Ishikawa (cell line): Measurements from ENCODE around the gene PMFBP1.

Experiments used
- CEBPB ChIP-seq: IDR thresholded peaks from 2 replicates; pipeline ENCODE4 v1.6.1; 2012
- EGR1 ChIP-seq: IDR thresholded peaks from 2 replicates; pipeline ENCODE4 v1.6.1; 2012
- EP300 ChIP-seq: IDR thresholded peaks from 2 replicates; pipeline ENCODE4 v1.6.1; 2012; ENCODE audit warnings: borderline replicate concordance
- FOXM1 ChIP-seq: IDR thresholded peaks from 2 replicates; pipeline ENCODE4 v1.6.1; 2012; ENCODE audit warnings: low read depth, borderline replicate concordance
- TAF1 ChIP-seq: IDR thresholded peaks from 2 replicates; pipeline ENCODE4 v1.6.1; 2012; ENCODE audit warnings: low read depth, mild to moderate bottlenecking
- TEAD4 ChIP-seq: IDR thresholded peaks from 2 replicates; pipeline ENCODE4 v1.6.1; 2012
- TF ChIP-seq, protein P1 (sequence below): IDR thresholded peaks from 2 replicates; pipeline ENCODE4 v1.6.1; 2012

DNA sequence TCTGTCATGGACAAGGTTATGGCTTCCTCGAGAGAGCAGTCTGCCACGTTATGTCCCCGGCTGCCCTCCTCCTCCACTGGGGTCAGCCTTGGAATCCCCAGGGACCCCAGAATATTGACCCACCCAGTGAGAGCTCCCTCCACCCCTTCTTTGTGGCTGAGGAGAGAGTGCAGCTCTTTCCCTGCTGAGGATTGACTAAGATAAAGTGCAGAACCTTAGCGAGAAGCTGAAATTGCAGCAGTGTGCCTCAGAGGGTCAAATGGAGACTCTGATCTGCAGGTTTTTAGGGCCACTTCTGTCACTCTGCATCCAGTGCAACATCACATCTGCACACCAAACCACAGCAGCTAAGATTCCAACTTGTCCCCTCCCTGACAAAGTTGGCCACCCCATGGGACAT is 25.6 kb upstream of the PMFBP1 start:
- TF ChIP-seq EP300 (no peak), EGR1 (no peak), TAF1 (no peak), CEBPB (no peak), TEAD4 (no peak), FOXM1 (no peak)
- TF ChIP-seq, protein P1, sequence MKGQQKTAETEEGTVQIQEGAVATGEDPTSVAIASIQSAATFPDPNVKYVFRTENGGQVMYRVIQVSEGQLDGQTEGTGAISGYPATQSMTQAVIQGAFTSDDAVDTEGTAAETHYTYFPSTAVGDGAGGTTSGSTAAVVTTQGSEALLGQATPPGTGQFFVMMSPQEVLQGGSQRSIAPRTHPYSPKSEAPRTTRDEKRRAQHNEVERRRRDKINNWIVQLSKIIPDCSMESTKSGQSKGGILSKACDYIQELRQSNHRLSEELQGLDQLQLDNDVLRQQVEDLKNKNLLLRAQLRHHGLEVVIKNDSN, result no peak
